ENCODE measurements around the gene KDM4D.

DNA sequence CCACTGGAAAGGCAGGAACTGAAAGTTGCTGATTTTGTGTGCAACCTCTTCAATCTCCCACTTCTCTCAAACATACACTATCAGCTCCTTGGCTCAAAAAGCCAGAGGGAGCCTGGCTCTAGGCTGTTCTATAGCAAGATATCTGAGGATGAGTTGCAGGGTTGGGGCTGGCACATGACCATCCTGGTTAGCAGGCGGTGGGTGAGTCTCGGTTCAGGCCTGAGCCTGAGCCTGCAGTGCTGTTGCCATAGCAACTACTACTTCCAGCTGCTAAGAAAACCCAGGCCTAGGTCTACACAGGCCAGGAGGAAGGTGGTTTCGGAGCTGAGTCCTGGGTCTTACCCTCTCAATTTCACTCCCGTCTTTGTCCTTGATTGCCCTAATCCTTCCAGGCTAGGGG is 39.1 kb upstream of the KDM4D start:
- TF ChIP-seq, protein P1, sequence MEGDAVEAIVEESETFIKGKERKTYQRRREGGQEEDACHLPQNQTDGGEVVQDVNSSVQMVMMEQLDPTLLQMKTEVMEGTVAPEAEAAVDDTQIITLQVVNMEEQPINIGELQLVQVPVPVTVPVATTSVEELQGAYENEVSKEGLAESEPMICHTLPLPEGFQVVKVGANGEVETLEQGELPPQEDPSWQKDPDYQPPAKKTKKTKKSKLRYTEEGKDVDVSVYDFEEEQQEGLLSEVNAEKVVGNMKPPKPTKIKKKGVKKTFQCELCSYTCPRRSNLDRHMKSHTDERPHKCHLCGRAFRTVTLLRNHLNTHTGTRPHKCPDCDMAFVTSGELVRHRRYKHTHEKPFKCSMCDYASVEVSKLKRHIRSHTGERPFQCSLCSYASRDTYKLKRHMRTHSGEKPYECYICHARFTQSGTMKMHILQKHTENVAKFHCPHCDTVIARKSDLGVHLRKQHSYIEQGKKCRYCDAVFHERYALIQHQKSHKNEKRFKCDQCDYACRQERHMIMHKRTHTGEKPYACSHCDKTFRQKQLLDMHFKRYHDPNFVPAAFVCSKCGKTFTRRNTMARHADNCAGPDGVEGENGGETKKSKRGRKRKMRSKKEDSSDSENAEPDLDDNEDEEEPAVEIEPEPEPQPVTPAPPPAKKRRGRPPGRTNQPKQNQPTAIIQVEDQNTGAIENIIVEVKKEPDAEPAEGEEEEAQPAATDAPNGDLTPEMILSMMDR (IDR thresholded peaks at IDR 0.05; ENCODE audit: borderline replicate concordance, extremely low read depth, low read length, poor library complexity, severe bottlenecking) = no peak
- no peak for TF ChIP-seq EZH2 (IDR thresholded peaks at IDR 0.05; ENCODE audit: borderline replicate concordance, low read depth, low read length, severe bottlenecking)
